ENCODE results near the gene SQSTM1.

DNA sequence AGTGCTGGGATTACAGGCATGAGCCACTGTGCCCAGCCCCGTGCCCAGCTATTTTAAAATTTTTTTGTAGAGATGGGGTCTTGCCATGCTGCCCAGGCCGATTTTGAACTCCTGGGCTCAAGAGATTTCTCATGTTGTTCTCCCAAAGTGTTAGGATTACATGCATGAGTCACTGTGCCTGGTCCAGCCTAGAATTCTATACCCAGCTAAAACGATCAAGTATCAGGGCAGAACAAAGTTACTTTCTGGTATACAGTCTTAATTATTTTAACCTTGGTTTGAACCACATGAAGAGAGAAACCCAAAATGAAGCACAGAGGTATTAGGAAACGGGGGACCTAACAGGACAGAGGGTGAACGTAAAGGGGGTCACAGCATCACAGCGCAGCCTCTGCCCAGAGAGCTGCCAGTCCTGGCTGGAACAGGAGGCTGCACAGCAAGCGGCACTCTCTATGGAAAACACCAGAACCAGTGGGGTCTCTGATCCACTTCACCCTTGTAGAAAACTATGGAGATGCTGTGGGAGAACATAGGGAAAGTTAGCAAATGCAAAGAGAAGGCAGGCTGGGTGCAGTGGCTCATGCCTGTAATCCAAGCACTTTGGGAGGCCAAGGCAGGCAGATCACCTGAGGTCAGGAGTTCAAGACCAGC is 10.2 kb downstream of the SQSTM1 start:
- no peak for TF ChIP-seq EZH2 (IDR thresholded peaks at IDR 0.05; ENCODE audit: borderline replicate concordance, insufficient read depth, low read depth, low read length, poor library complexity, severe bottlenecking)
- TF ChIP-seq, protein P1, sequence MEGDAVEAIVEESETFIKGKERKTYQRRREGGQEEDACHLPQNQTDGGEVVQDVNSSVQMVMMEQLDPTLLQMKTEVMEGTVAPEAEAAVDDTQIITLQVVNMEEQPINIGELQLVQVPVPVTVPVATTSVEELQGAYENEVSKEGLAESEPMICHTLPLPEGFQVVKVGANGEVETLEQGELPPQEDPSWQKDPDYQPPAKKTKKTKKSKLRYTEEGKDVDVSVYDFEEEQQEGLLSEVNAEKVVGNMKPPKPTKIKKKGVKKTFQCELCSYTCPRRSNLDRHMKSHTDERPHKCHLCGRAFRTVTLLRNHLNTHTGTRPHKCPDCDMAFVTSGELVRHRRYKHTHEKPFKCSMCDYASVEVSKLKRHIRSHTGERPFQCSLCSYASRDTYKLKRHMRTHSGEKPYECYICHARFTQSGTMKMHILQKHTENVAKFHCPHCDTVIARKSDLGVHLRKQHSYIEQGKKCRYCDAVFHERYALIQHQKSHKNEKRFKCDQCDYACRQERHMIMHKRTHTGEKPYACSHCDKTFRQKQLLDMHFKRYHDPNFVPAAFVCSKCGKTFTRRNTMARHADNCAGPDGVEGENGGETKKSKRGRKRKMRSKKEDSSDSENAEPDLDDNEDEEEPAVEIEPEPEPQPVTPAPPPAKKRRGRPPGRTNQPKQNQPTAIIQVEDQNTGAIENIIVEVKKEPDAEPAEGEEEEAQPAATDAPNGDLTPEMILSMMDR (IDR thresholded peaks at IDR 0.05) = no peak

Measured in B cell (primary cell).